ENCODE results near the gene ACOT8.

The ACOT8 gene

GRCh38 chr20:45848421-45848820 lies 8.8 kb downstream of the ACOT8 start:
- no peaks in the 10 kb centered on the region for H3K27me3 ChIP-seq (replicated peaks; ENCODE audit: insufficient read depth, low read length)
- H3K36me3 ChIP-seq (replicated peaks; ENCODE audit: insufficient read depth, low read length) = no peaks in the 10 kb centered on the region

DNA sequence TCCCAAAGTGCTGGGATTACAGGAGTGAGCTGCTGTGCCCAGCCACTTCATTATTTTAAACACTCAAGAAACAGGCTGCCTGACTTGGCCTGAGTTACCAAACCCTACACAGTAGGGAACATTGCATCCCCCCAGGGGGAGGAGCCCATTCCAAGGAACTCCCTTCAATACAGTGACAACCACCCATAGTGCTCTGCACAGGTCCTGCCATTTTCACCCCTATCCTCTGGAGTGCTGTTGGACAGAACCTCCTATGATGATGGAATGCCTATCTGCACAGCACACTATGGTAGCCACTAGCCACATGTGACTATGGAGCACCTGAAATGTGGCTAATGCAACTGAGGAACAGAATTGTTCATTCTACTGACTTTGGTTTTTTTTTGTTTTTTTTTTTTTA lies 11.7 kb downstream of the ACOT8 start:
- Histone ChIP-seq H3K9ac (ENCODE audit: low read length) (no peak overlapping the region), H3F3A (ENCODE audit: insufficient read depth, low read length) (no peaks in the 10 kb centered on the region), H3K4me1 (ENCODE audit: low read length) (no peaks in the 10 kb centered on the region), H2AFZ (ENCODE audit: low read length) (no peak overlapping the region), H3K4me2 (ENCODE audit: low read depth, low read length) (no peak overlapping the region), H3K27ac (ENCODE audit: low read length) (no peak overlapping the region), H3K4me3 (ENCODE audit: low read length) (no peak overlapping the region), H3K36me3 (replicated peaks; ENCODE audit: insufficient read depth, low read length) (no peaks in the 10 kb centered on the region), H3K79me2 (ENCODE audit: low read length) (no peaks in the 10 kb centered on the region), H3K9me2 (replicated peaks; ENCODE audit: insufficient read depth, low read length) (no peaks in the 10 kb centered on the region), H3K9me3 (replicated peaks; ENCODE audit: insufficient read depth, low read length) (no peaks in the 10 kb centered on the region), H3K27me3 (replicated peaks; ENCODE audit: insufficient read depth, low read length) (no peaks in the 10 kb centered on the region), H4K20me1 (ENCODE audit: insufficient read depth, low read length) (no peaks in the 10 kb centered on the region)
- TF ChIP-seq EZH2 (optimal IDR thresholded peaks at IDR 0.05; ENCODE audit: low read depth, low read length) = no peak
- TF ChIP-seq EZH2phosphoT487 (IDR thresholded peaks at IDR 0.05; ENCODE audit: low read length) = no peak
- TF ChIP-seq, protein P1, sequence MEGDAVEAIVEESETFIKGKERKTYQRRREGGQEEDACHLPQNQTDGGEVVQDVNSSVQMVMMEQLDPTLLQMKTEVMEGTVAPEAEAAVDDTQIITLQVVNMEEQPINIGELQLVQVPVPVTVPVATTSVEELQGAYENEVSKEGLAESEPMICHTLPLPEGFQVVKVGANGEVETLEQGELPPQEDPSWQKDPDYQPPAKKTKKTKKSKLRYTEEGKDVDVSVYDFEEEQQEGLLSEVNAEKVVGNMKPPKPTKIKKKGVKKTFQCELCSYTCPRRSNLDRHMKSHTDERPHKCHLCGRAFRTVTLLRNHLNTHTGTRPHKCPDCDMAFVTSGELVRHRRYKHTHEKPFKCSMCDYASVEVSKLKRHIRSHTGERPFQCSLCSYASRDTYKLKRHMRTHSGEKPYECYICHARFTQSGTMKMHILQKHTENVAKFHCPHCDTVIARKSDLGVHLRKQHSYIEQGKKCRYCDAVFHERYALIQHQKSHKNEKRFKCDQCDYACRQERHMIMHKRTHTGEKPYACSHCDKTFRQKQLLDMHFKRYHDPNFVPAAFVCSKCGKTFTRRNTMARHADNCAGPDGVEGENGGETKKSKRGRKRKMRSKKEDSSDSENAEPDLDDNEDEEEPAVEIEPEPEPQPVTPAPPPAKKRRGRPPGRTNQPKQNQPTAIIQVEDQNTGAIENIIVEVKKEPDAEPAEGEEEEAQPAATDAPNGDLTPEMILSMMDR (IDR thresholded peaks at IDR 0.05; ENCODE audit: low read length) = no peak
- DNase-seq = no peak

More at GRCh38 chr20:45848421-45848820, 8.8 kb downstream of the ACOT8 start:
- Histone ChIP-seq H4K20me1 (ENCODE audit: insufficient read depth, low read length) (no peaks in the 10 kb centered on the region), H3K4me1 (ENCODE audit: low read length) (no peaks in the 10 kb centered on the region), H3K79me2 (ENCODE audit: low read length) (no peaks in the 10 kb centered on the region), H2AFZ (ENCODE audit: low read length) (no peak overlapping the region), H3K4me3 (ENCODE audit: low read length) (no peak overlapping the region), H3K4me2 (ENCODE audit: low read depth, low read length) (no peak overlapping the region), H3K9me2 (replicated peaks; ENCODE audit: insufficient read depth, low read length) (no peaks in the 10 kb centered on the region), H3F3A (ENCODE audit: insufficient read depth, low read length) (no peaks in the 10 kb centered on the region), H3K27ac (ENCODE audit: low read length) (no peak overlapping the region), H3K9me3 (replicated peaks; ENCODE audit: insufficient read depth, low read length) (no peaks in the 10 kb centered on the region), H3K9ac (ENCODE audit: low read length) (no peak overlapping the region)
- TF ChIP-seq EZH2phosphoT487 (IDR thresholded peaks at IDR 0.05; ENCODE audit: low read length) = no peak
- TF ChIP-seq, protein P1 (IDR thresholded peaks at IDR 0.05; ENCODE audit: low read length) = no peak
- DNase-seq = no peak

GRCh38 chr20:45843506-45843905 lies 13.7 kb downstream of the ACOT8 start:
- no peak for TF ChIP-seq EZH2 (optimal IDR thresholded peaks at IDR 0.05; ENCODE audit: low read depth, low read length)
- TF ChIP-seq, protein P1 (IDR thresholded peaks at IDR 0.05; ENCODE audit: low read length) = no peak
- no peak for TF ChIP-seq EZH2phosphoT487 (IDR thresholded peaks at IDR 0.05; ENCODE audit: low read length)
- H3K9me3 ChIP-seq (replicated peaks; ENCODE audit: insufficient read depth, low read length) = no peaks in the 10 kb centered on the region
- H3K27me3 ChIP-seq (replicated peaks; ENCODE audit: insufficient read depth, low read length) = no peaks in the 10 kb centered on the region
- no peak overlapping the region for H3K4me3 ChIP-seq (ENCODE audit: low read length)
- H3K4me1 ChIP-seq (ENCODE audit: low read length) = no peaks in the 10 kb centered on the region
- H2AFZ ChIP-seq (ENCODE audit: low read length) = no peak overlapping the region
- H3K9ac ChIP-seq (ENCODE audit: low read length) = no peak overlapping the region
- H3K79me2 ChIP-seq (ENCODE audit: low read length) = no peaks in the 10 kb centered on the region
- H4K20me1 ChIP-seq (ENCODE audit: insufficient read depth, low read length) = no peaks in the 10 kb centered on the region
- H3F3A ChIP-seq (ENCODE audit: insufficient read depth, low read length) = no peaks in the 10 kb centered on the region
- no peak overlapping the region for H3K4me2 ChIP-seq (ENCODE audit: low read depth, low read length)
- DNase-seq = no peak
- no peaks in the 10 kb centered on the region for H3K9me2 ChIP-seq (replicated peaks; ENCODE audit: insufficient read depth, low read length)
- H3K27ac ChIP-seq (ENCODE audit: low read length) = no peak overlapping the region
- no peaks in the 10 kb centered on the region for H3K36me3 ChIP-seq (replicated peaks; ENCODE audit: insufficient read depth, low read length)

Measured in MM.1S (cell line).